Caco-2 (cell line): ENCODE measurements around the gene HOTAIR. TPM values are rescaled to one million over a fixed set of nuclear protein-coding genes. Genes with fewer than 3 reads are reported as not detected.

Source experiments
- BruUV-seq: library from RNA; stranded (reverse); fragments of 400-500 nt; replicated peaks from 2 replicates; lab custom pipeline; 2021; lab: Mats Ljungman, UMichigan
- CTCF ChIA-PET: fragments of 300-600 bp; sonication (Branson Sonifier 250); formaldehyde crosslinking; loops from one replicate; lab custom pipeline; 2022; ENCODE audit warnings: antibody characterized with exemption; lab: Charles Lee
- POLR2A ChIA-PET: fragments of 300-600 bp; sonication (Branson Sonifier 250); formaldehyde crosslinking; loops from one replicate; lab custom pipeline; 2022; ENCODE audit warnings: antibody characterized with exemption; lab: Charles Lee
- DNase-seq, 2 experiments: peaks; one replicate each; pipeline versions ENCODE4 v3.0.0 to v3.0.0-alpha.2; 2020 to 2022
- H3K27me3 ChIP-seq: replicated peaks from 2 replicates; pipeline ENCODE4 v1.6.0; 2011; ENCODE audit warnings: low read length; ENCODE audit not compliant: control insufficient read depth, insufficient read depth
- H3K36me3 ChIP-seq: 2 replicates; pipeline ENCODE4 v1.5.1; 2011; ENCODE audit warnings: low read length; ENCODE audit not compliant: control insufficient read depth, insufficient read depth
- H3K4me1 ChIP-seq: fragments of 250-450 bp; sonication (Bioruptor Pico); 2 replicates; pipeline ENCODE4 v1.5.1; 2020; ENCODE audit warnings: mild to moderate bottlenecking
- H3K4me3 ChIP-seq: 2 replicates; pipeline ENCODE4 v1.5.1; 2011; ENCODE audit warnings: low read depth, mild to moderate bottlenecking, control low read depth, low read length
- H3K9me3 ChIP-seq: fragments of 250-450 bp; sonication (Bioruptor Pico); 2 replicates; pipeline ENCODE4 v1.5.1; 2020; ENCODE audit warnings: mild to moderate bottlenecking, moderate library complexity
- H3K27ac Mint-ChIP-seq: one replicate; pipeline ENCODE4 v1.8.0; 2022; ENCODE audit warnings: mixed read lengths; ENCODE audit not compliant: unreplicated experiment
- H3K27me3 Mint-ChIP-seq: one replicate; pipeline ENCODE4 v1.8.0; 2022; ENCODE audit warnings: mixed read lengths; ENCODE audit not compliant: insufficient read depth, unreplicated experiment
- H3K36me3 Mint-ChIP-seq: one replicate; pipeline ENCODE4 v1.8.0; 2022; ENCODE audit warnings: mild to moderate bottlenecking, mixed read lengths; ENCODE audit not compliant: insufficient read depth, unreplicated experiment
- H3K4me1 Mint-ChIP-seq: one replicate; pipeline ENCODE4 v1.8.0; 2022; ENCODE audit warnings: low read depth, mixed read lengths; ENCODE audit not compliant: unreplicated experiment
- H3K4me3 Mint-ChIP-seq: one replicate; pipeline ENCODE4 v1.8.0; 2022; ENCODE audit warnings: mild to moderate bottlenecking, moderate library complexity, mixed read lengths; ENCODE audit not compliant: unreplicated experiment
- H3K9me3 Mint-ChIP-seq: one replicate; pipeline ENCODE4 v1.8.0; 2022; ENCODE audit warnings: mixed read lengths; ENCODE audit not compliant: unreplicated experiment
- intact Hi-C: fragments of 100-400 bp; cut with micrococcal nuclease; formaldehyde crosslinking; loops from one replicate; pipeline ENCODE4 v1.10.0; 2022; ENCODE audit not compliant: unreplicated experiment
- total RNA-seq: library from RNA; stranded (reverse); gene quantifications from 2 replicates; pipeline ENCODE4 v1.2.3, GENCODE V29; 2022
- TF ChIP-seq, protein P1 (sequence below), 2 experiments: fragments of 200-600 bp in 1 of 2; IDR thresholded peaks; 1 replicate in 1 of 2; 2 replicates in 1 of 2; pipeline versions ENCODE4 v1.5.1 to v1.8.0; 2011 to 2022; ENCODE audit warnings: antibody characterized with exemption in 1 of 2, control low read depth in 1 of 2, inconsistent platforms in 1 of 2, low read depth in 1 of 2, low read length in 1 of 2, mild to moderate bottlenecking in 1 of 2, moderate library complexity in 1 of 2; ENCODE audit not compliant: insufficient read depth in 1 of 2, severe bottlenecking in 1 of 2, unreplicated experiment in 1 of 2

HOTAIR gene
- total RNA-seq, 1 experiment from 2014 or later = 1.9 TPM

DNA sequence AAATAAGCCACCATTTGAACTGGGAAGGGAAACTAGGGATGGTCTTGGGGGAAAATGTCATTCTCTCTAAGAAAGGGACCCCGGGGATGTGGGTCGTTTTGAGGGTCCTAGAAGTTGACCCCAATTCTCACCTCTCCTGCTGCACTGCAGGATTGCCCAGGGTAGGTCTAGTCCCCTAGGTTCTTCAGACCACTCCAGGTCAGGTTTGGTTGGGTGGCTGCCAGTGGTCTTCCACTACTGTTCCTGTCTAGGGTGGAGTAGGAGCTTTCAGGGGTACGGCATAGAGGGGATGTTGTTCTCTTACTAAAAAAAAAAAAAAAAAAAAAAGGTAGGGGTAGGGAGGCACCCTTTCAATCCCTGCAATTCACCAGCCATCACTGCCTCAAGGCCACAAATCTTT lies 41.3 kb upstream of the HOTAIR start:
- peaks cover 33% of the 10 kb centered on the region for H3K4me1 Mint-ChIP-seq
- ChIA-PET CTCF (interaction anchor here (0.6 to 2.5 kb wide), 9 partner anchors 9 to 586 kb away, joined by 3 to 84 read pairs (median 12); partner anchors contain the start of gene HOXC8), POLR2A (interaction anchor here (0.5 to 2.2 kb wide), 4 partner anchors 8 to 185 kb away, joined by 3 to 25 read pairs (median 12); partner anchors contain the start of genes HOXC10 and HOXC8)
- H3K27ac Mint-ChIP-seq = no peak overlapping the region
- no peaks in the 10 kb centered on the region; the same call in 1 of the 2 replicates for H3K36me3 ChIP-seq
- peaks cover 6% of the 10 kb centered on the region for H3K36me3 Mint-ChIP-seq
- no peak for DNase-seq
- intact Hi-C loops = loop anchor here (5.0 kb wide), 1 partner anchor 39 kb away; no protein-coding TSS in a partner anchor
- BruUV-seq = no TSS peak
- no peaks in the 10 kb centered on the region for H3K9me3 ChIP-seq
- H3K27me3 Mint-ChIP-seq = no peaks in the 10 kb centered on the region
- H3K4me3 ChIP-seq = peak overlapping the region; percentile 58
- H3K27me3 ChIP-seq = no peaks in the 10 kb centered on the region
- TF ChIP-seq, protein P1, sequence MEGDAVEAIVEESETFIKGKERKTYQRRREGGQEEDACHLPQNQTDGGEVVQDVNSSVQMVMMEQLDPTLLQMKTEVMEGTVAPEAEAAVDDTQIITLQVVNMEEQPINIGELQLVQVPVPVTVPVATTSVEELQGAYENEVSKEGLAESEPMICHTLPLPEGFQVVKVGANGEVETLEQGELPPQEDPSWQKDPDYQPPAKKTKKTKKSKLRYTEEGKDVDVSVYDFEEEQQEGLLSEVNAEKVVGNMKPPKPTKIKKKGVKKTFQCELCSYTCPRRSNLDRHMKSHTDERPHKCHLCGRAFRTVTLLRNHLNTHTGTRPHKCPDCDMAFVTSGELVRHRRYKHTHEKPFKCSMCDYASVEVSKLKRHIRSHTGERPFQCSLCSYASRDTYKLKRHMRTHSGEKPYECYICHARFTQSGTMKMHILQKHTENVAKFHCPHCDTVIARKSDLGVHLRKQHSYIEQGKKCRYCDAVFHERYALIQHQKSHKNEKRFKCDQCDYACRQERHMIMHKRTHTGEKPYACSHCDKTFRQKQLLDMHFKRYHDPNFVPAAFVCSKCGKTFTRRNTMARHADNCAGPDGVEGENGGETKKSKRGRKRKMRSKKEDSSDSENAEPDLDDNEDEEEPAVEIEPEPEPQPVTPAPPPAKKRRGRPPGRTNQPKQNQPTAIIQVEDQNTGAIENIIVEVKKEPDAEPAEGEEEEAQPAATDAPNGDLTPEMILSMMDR (IDR thresholded peaks at IDR 0.05; ENCODE audit: insufficient read depth in 1 of 2, low read depth in 1 of 2, low read length in 1 of 2, severe bottlenecking in 1 of 2, unreplicated experiment in 1 of 2) = no peak
- H3K4me3 Mint-ChIP-seq = peak overlapping the region; percentile 98
- H3K9me3 Mint-ChIP-seq = no peaks in the 10 kb centered on the region
- H3K4me1 ChIP-seq = peaks cover 39% of the 10 kb centered on the region

DNA sequence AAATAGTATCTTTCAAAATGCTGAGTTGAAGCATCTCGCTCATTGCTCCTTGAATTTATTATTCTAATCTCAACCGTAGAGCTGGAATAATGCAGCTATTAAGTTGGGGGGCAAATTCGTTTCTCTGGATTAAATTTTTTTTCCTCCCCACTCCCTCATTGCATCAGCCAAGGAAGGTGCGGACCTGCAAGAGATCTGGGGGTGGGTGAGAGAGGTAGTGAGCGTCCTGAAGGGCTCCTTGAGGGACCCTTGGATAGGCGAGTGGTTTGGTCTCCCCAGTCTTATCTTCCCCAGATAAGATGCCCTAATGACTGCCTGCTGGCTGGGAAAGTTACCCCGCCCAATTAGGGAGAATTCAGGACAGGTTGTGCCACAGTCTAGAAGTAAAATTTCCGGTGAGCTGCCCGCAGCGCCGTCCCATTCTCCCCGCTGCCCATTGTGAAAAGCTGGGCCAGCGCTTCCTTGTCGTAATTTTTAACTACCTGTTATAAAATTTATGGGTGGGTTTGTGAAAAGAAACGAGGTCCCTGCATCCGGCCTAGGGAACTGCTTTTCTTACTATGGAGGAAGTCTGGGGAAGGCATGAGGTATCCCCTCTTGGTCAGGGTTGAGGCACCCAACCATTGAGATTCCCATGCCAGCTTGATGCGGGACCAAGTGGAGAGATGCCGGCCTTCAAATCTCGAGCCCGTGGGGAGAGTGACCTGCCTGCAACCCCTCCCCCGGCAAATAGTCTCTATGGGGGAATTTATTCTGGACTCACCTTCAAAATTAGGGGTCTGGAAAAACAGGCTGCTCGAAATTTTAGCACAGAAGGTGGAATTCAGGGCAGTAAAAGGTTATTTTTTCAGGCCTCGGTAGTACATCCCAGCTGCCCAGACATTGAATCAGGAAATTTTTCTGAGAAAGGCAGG lies 40.5 kb upstream of the HOTAIR start:
- TF ChIP-seq, protein P1 (IDR thresholded peaks at IDR 0.05; ENCODE audit: insufficient read depth in 1 of 2, low read depth in 1 of 2, low read length in 1 of 2, severe bottlenecking in 1 of 2, unreplicated experiment in 1 of 2) = no peak
- H3K4me1 ChIP-seq = peaks cover 46% of the 10 kb centered on the region
- H3K27me3 ChIP-seq = no peaks in the 10 kb centered on the region
- ChIA-PET CTCF (interaction anchor here (2.5 kb wide), 1 partner anchor 17 kb away, joined by 19 read pairs; no protein-coding TSS in a partner anchor), POLR2A (no interaction called here)
- intact Hi-C loops = loop anchor here (5.0 kb wide), 1 partner anchor 38 kb away; no protein-coding TSS in a partner anchor
- Mint-ChIP-seq H3K4me1 (peaks cover 37% of the 10 kb centered on the region), H3K27ac (no peak overlapping the region), H3K4me3 (peak overlapping the region; percentile 98), H3K27me3 (no peaks in the 10 kb centered on the region), H3K36me3 (peaks cover 6% of the 10 kb centered on the region), H3K9me3 (no peaks in the 10 kb centered on the region)
- DNase-seq = no peak
- no peaks in the 10 kb centered on the region; the same call in 1 of the 2 replicates for H3K36me3 ChIP-seq
- H3K9me3 ChIP-seq = no peaks in the 10 kb centered on the region
- BruUV-seq = no TSS peak
- H3K4me3 ChIP-seq = no peak overlapping the region

DNA sequence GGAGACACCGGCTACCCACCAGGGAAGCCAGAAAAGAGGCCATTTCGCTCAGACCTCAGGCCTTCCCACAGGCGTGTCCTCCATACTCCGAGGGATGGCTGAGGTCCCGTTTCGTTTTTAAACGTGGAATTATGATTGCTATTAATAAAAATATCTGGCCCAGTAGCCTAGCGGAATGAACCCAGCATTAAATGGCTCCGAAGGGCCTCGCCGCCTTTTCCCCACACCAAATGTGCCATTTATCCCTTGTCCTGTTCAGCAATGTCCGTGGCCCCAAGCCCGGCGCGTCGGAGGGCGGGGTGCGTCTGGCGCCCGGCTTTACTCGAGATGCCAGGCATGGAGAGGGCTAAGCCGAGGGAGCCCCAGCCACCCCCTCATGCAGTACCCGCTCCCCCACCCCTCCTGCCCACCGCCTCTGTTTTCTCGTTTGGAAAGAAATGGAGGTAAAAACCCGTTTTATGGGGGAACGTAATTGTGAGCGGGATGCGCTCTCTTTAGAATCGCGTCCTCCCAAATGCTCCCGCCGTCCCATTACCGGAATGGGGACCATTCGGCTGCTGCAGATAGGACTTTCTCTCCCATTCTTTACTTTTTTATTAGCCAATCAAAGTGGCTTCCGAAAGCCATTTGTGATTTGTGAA lies 39.7 kb upstream of the HOTAIR start:
- ChIA-PET POLR2A (no interaction called here), CTCF (interaction anchor here (0.5 to 1.2 kb wide), 3 partner anchors 9 to 341 kb away, joined by 3 to 4 read pairs (median 3); no protein-coding TSS in a partner anchor)
- H3K4me3 Mint-ChIP-seq = no peak overlapping the region
- no peaks in the 10 kb centered on the region for H3K9me3 Mint-ChIP-seq
- Histone ChIP-seq H3K9me3 (no peaks in the 10 kb centered on the region), H3K4me3 (no peak overlapping the region), H3K27me3 (no peaks in the 10 kb centered on the region), H3K4me1 (peaks cover 54% of the 10 kb centered on the region), H3K36me3 (no peaks in the 10 kb centered on the region; the same call in 1 of the 2 replicates)
- intact Hi-C loops = loop anchor here (5.0 kb wide), 1 partner anchor 37 kb away; no protein-coding TSS in a partner anchor
- no TSS peak for BruUV-seq
- no peaks in the 10 kb centered on the region for H3K27me3 Mint-ChIP-seq
- peak overlapping the region; percentile 49 for H3K27ac Mint-ChIP-seq
- H3K4me1 Mint-ChIP-seq = peaks cover 30% of the 10 kb centered on the region
- TF ChIP-seq, protein P1 (IDR thresholded peaks at IDR 0.05; ENCODE audit: insufficient read depth in 1 of 2, low read depth in 1 of 2, low read length in 1 of 2, severe bottlenecking in 1 of 2, unreplicated experiment in 1 of 2) = no peak
- no peak for DNase-seq
- H3K36me3 Mint-ChIP-seq = peaks cover under 1% of the 10 kb centered on the region
